OCI-LY7 (cell line): ENCODE data around the gene DUSP7.

Source experiments
- EZH2phosphoT487 ChIP-seq: fragments of 200-600 bp; sonication (generic); IDR thresholded peaks from 2 replicates; pipeline ENCODE4 v1.6.1; 2018; ENCODE audit warnings: low read depth, borderline replicate concordance, mild to moderate bottlenecking, mixed run types, antibody characterized with exemption, low read length, moderate library complexity, mixed read lengths
- TF ChIP-seq, protein P1 (sequence below): fragments of 200-600 bp; sonication (generic); conservative IDR thresholded peaks from 2 replicates; pipeline ENCODE4 v1.5.1; 2014; ENCODE audit warnings: mild to moderate bottlenecking, antibody characterized with exemption, low read length, moderate library complexity, mixed read lengths

- TF ChIP-seq, protein P1, sequence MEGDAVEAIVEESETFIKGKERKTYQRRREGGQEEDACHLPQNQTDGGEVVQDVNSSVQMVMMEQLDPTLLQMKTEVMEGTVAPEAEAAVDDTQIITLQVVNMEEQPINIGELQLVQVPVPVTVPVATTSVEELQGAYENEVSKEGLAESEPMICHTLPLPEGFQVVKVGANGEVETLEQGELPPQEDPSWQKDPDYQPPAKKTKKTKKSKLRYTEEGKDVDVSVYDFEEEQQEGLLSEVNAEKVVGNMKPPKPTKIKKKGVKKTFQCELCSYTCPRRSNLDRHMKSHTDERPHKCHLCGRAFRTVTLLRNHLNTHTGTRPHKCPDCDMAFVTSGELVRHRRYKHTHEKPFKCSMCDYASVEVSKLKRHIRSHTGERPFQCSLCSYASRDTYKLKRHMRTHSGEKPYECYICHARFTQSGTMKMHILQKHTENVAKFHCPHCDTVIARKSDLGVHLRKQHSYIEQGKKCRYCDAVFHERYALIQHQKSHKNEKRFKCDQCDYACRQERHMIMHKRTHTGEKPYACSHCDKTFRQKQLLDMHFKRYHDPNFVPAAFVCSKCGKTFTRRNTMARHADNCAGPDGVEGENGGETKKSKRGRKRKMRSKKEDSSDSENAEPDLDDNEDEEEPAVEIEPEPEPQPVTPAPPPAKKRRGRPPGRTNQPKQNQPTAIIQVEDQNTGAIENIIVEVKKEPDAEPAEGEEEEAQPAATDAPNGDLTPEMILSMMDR: no peak
- TF ChIP-seq EZH2phosphoT487: no peak
These were observed 12.6 kb downstream of the DUSP7 start for GRCh38 chr3:52043750-52044149.
